Measurements from ENCODE around the gene F10.

DNA sequence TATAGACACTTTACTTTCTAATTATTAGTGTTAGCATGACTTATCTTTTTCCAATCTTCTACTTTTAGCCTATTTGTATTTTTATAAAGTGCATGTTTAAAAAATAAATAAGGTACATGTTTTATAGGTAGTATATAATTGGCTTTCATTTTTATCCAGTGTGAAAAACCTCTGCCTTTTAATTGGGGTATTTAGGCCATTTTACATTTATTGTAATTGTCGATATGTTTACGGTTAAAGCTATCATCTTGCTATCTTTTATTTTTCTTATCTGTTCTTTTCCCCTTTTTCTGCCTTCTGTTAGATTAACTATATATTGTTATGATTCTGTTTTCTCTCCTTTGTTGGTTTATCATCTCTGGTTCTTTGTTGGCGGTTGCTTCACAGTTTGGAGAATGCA is 45.0 kb downstream of the F10 start:
- TF ChIP-seq POLR2A (IDR thresholded peaks at IDR 0.05; ENCODE audit: low read depth, low read length) (no peak), TAF1 (IDR thresholded peaks at IDR 0.05; ENCODE audit: borderline replicate concordance, low read depth, low read length) (no peak)
